K562 (cell line): ENCODE measurements around the gene SYT3. TPM values are rescaled to one million over a fixed set of nuclear protein-coding genes. Genes with fewer than 3 reads are reported as not detected.

ENCODE experiments used
- ATAC-seq: fragments of 200-7000 bp; cut with Tn5 transposase; 3 replicates; pipeline ENCODE4 v1.9.1; 2020; ENCODE audit warnings: moderate library complexity
- BruUV-seq: library from RNA; stranded (reverse); fragments of 400-500 nt; replicated peaks from 2 replicates; lab custom pipeline; 2021; lab: Mats Ljungman, UMichigan
- CTCF ChIA-PET: fragments of 300-600 bp; formaldehyde crosslinking; extraction: SDS; loops from one replicate; lab custom pipeline; 2021; ENCODE audit warnings: low intra/inter-chr PET ratio; lab: Yijun Ruan, JAX
- POLR2A ChIA-PET: fragments of 300-600, 350-650 bp; sonication (Branson Sonifier 250); formaldehyde crosslinking; extraction: SDS; loops from one replicate; lab custom pipeline; 2021; ENCODE audit warnings: antibody characterized with exemption, inconsistent platforms; lab: Yijun Ruan, JAX
- DNase-seq, 4 experiments: peaks; one replicate each; pipeline versions ENCODE4 v3.0.0 to v3.0.0-alpha.2; 2011 to 2018; ENCODE audit warnings: low spot score in 3 of 4, mixed read lengths in 3 of 4; ENCODE audit errors: extremely low read depth in 1 of 4
- FAIRE-seq: peaks from 2 replicates; lab custom pipeline; 2011; peaks lifted over from hg19 to GRCh38; lab: Jason Lieb, UNC
- H2AFZ ChIP-seq: 2 replicates; pipeline ENCODE4 v1.6.0; 2011; ENCODE audit warnings: low read depth, low read length, control low read depth, inconsistent platforms
- H3K27ac ChIP-seq: fragments of 200-600 bp; 3 replicates; pipeline ENCODE4 v1.8.0; 2011; ENCODE audit warnings: low read depth, mild to moderate bottlenecking, control low read depth, inconsistent platforms, low read length, moderate library complexity, mixed read lengths; ENCODE audit errors: extremely low read depth
- H3K27me3 ChIP-seq, 2 experiments: fragments of 300-600 bp in 1 of 2; 2 replicates in 1 of 2; 3 replicates in 1 of 2; pipeline versions ENCODE4 v1.6.0 to v1.8.0; 2011; ENCODE audit warnings: inconsistent platforms in 2 of 2, low read length in 2 of 2, mild to moderate bottlenecking in 1 of 2, mixed read lengths in 1 of 2, moderate library complexity in 1 of 2; ENCODE audit not compliant: control insufficient read depth in 2 of 2, insufficient read depth in 2 of 2
- H3K36me3 ChIP-seq: fragments of 300-600 bp; 3 replicates; pipeline ENCODE4 v1.8.0; 2011; ENCODE audit warnings: mild to moderate bottlenecking, low read length, inconsistent platforms; ENCODE audit not compliant: control insufficient read depth, insufficient read depth
- H3K4me1 ChIP-seq, 2 experiments: fragments of 200-600 bp in 1 of 2; replicated peaks in 1 of 2; 2 replicates in 1 of 2; 3 replicates in 1 of 2; pipeline versions ENCODE4 v1.5.1 to v1.8.0; 2011; ENCODE audit warnings: inconsistent platforms in 2 of 2, low read length in 2 of 2, mild to moderate bottlenecking in 1 of 2, mixed read lengths in 1 of 2, moderate library complexity in 1 of 2; ENCODE audit not compliant: control insufficient read depth in 2 of 2, insufficient read depth in 2 of 2
- H3K4me2 ChIP-seq: 2 replicates; pipeline ENCODE4 v1.6.1; 2011; ENCODE audit warnings: low read length, control low read depth, inconsistent platforms, mixed read lengths; ENCODE audit not compliant: insufficient read depth
- H3K4me3 ChIP-seq: fragments of 200-600 bp; sonication (generic), shearing (Covaris generic); 2 replicates; pipeline ENCODE4 v1.5.1; 2016; ENCODE audit warnings: control low read depth, inconsistent platforms
- H3K79me2 ChIP-seq: fragments of 200-600 bp; 3 replicates; pipeline ENCODE4 v1.8.0; 2011; ENCODE audit warnings: low read length, inconsistent platforms; ENCODE audit not compliant: control insufficient read depth, insufficient read depth
- H3K9ac ChIP-seq, 2 experiments: 2 replicates each; pipeline versions ENCODE4 v1.6.0 to v1.6.1; 2011; ENCODE audit warnings: low read depth in 2 of 2, low read length in 2 of 2, control low read depth in 1 of 2, inconsistent platforms in 1 of 2, mild to moderate bottlenecking in 1 of 2, mixed read lengths in 1 of 2; ENCODE audit not compliant: insufficient read depth in 1 of 2
- H3K9me1 ChIP-seq: one replicate; pipeline ENCODE4 v1.6.0; 2011; ENCODE audit warnings: inconsistent platforms, mild to moderate bottlenecking, low read length, moderate library complexity; ENCODE audit not compliant: control insufficient read depth, insufficient read depth
- H3K9me3 ChIP-seq: replicated peaks from 2 replicates; pipeline ENCODE4 v1.5.1; 2011; ENCODE audit warnings: low read depth, low read length, inconsistent platforms; ENCODE audit not compliant: control insufficient read depth, insufficient read depth
- H4K20me1 ChIP-seq: replicated peaks from 2 replicates; pipeline ENCODE4 v1.6.1; 2011; ENCODE audit warnings: low read length, inconsistent platforms, mixed read lengths; ENCODE audit not compliant: control insufficient read depth, insufficient read depth
- ASH1L ChIP-seq: fragments of 450-650 bp; IDR thresholded peaks from 2 replicates; pipeline ENCODE4 v1.6.1; 2018; ENCODE audit warnings: borderline replicate concordance, mild to moderate bottlenecking, low read depth; ENCODE audit not compliant: partially characterized antibody
- BCOR ChIP-seq: fragments of 450-650 bp; IDR thresholded peaks from 2 replicates; pipeline ENCODE4 v1.6.1; 2016
- CHD1 ChIP-seq: fragments of 200-600 bp; sonication (generic); IDR thresholded peaks from one replicate; pipeline ENCODE4 v1.6.1; 2012; ENCODE audit warnings: mild to moderate bottlenecking, moderate library complexity, low read length, inconsistent platforms
- KLF13 ChIP-seq: fragments of 450-650 bp; IDR thresholded peaks from 2 replicates; pipeline ENCODE4 v1.6.1; 2016; ENCODE audit warnings: missing genetic modification characterization, low read depth, mild to moderate bottlenecking, missing compliant biosample characterization, moderate library complexity, borderline replicate concordance
- MTA3 ChIP-seq: fragments of 450-650 bp; formaldehyde crosslinking; IDR thresholded peaks from 2 replicates; pipeline ENCODE4 v1.6.1; 2017; ENCODE audit warnings: mild to moderate bottlenecking, borderline replicate concordance
- MXI1 ChIP-seq: IDR thresholded peaks from 2 replicates; pipeline ENCODE4 v1.6.1; 2011; ENCODE audit warnings: low read depth, mild to moderate bottlenecking, improper control_type of control experiment, low read length
- MYBL2 ChIP-seq, 2 experiments: fragments of 450-650 bp in 1 of 2; sonication (generic) in 1 of 2; formaldehyde crosslinking in 1 of 2; IDR thresholded peaks; 2 replicates each; pipeline versions ENCODE4 v1.6.1 to v1.8.1; 2017 to 2022; ENCODE audit warnings: borderline replicate concordance in 1 of 2, inconsistent platforms in 1 of 2, low read depth in 1 of 2, mild to moderate bottlenecking in 1 of 2, missing genetic modification reagents in 1 of 2, moderate library complexity in 1 of 2
- RBM25 ChIP-seq: fragments of 200-400 bp; formaldehyde crosslinking; IDR thresholded peaks from 2 replicates; pipeline ENCODE4 v1.6.1; 2018; ENCODE audit warnings: low read length, low read depth, moderate library complexity; ENCODE audit not compliant: severe bottlenecking
- SMARCA5 ChIP-seq: fragments of 450-650 bp; IDR thresholded peaks from 2 replicates; pipeline ENCODE4 v1.6.1; 2016
- TCF3 ChIP-seq: sonication (generic); formaldehyde crosslinking; IDR thresholded peaks from 2 replicates; pipeline ENCODE4 v1.4.0; 2020; ENCODE audit warnings: mild to moderate bottlenecking, missing genetic modification reagents
- TSC22D4 ChIP-seq: fragments of 450-650 bp; IDR thresholded peaks from 2 replicates; pipeline ENCODE4 v1.6.1; 2016; ENCODE audit warnings: missing genetic modification characterization, missing biosample characterization, control low read depth
- ZFP36 ChIP-seq: fragments of 150-350 bp; IDR thresholded peaks from 2 replicates; pipeline ENCODE4 v1.6.1; 2018; ENCODE audit warnings: low read length, low read depth; ENCODE audit not compliant: partially characterized antibody
- ZNF584 ChIP-seq: fragments of 200-800 bp; sonication (Bioruptor generic); IDR thresholded peaks from 2 replicates; pipeline ENCODE4 v1.6.1; 2016; ENCODE audit warnings: low read depth, mild to moderate bottlenecking, missing genetic modification characterization, missing compliant biosample characterization
- WGBS: fragments of 100-300 bp; shearing (Covaris generic); methylation state at CpG from one replicate; pipeline ENCODE4 v1.1.6; 2016; ENCODE audit warnings: low coverage, mixed read lengths; ENCODE audit not compliant: insufficient coverage; ENCODE audit errors: missing lambda C conversion rate; 5-methylcytosine and 5-hydroxymethylcytosine counted together
- in situ Hi-C: fragments of 300-500 bp; cut with MboI; formaldehyde crosslinking; loops from 4 replicates; pipeline ENCODE4 v1.15.0; 2018; ENCODE audit warnings: inconsistent platforms, mixed read lengths
- intact Hi-C: fragments of 100-400 bp; cut with micrococcal nuclease; formaldehyde crosslinking; loops from 2 replicates; pipeline ENCODE4 v1.14.2; 2022
- polyA plus RNA-seq, 8 experiments: library from polyadenylated mRNA; depleted of rRNA in 4 of 8; stranded (reverse) in 5 of 8; unstranded in 3 of 8; fragments of >200 nt; fragmentation: Nextera tagmentation in 2 of 8; fragmentation: Illumina TruSeq in 1 of 8; extraction: Ambion mirVana in 2 of 8; extraction: Trizol in 1 of 8; gene quantifications; 2 replicates each; pipeline versions ENCODE4 v1.2.1 to v1.2.3, GENCODE V29; 2011 to 2014; ENCODE audit warnings: inconsistent platforms in 1 of 8, missing spikeins in 1 of 8
- total RNA-seq, 7 experiments: library from RNA; depleted of rRNA in 6 of 7; stranded (reverse); fragments of >200 nt in 6 of 7; fragmentation: Illumina TruSeq in 2 of 7; extraction: Trizol in 2 of 7; gene quantifications; 2 replicates each; pipeline versions ENCODE4 v1.2.1 to v1.2.3, GENCODE V29; 2011 to 2021; ENCODE audit warnings: low replicate concordance in 1 of 7

Gene SYT3
- total and polyA plus RNA-seq, 9 of the 15 experiments (the other 6 are each of a cell fraction or from before 2014, with no cell fraction given), result 0.36 to 2.0 (median 0.54) TPM; not detected in 2

- ATAC-seq (no peak), DNase-seq (no peak), FAIRE-seq (no peak)
- Histone ChIP-seq H3K9ac (no peak overlapping the region), H3K27me3 (no peaks in the 10 kb centered on the region; a peak in 1 of 5 replicates), H3K27ac (no peak overlapping the region), H3K9me3 (no peaks in the 10 kb centered on the region), H3K4me2 (no peak overlapping the region), H2AFZ (no peak overlapping the region), H3K9me1 (no peaks in the 10 kb centered on the region), H3K36me3 (no peaks in the 10 kb centered on the region), H3K4me1 (peaks cover 19 to 39% of the 10 kb centered on the region in 2 experiments; a peak in 4 of 5 replicates), H3K79me2 (no peaks in the 10 kb centered on the region), H3K4me3 (no peak overlapping the region), H4K20me1 (no peaks in the 10 kb centered on the region)
- WGBS, result 67% methylated on average over 2 of the region's 2 CpGs
- in situ Hi-C loops, result no loop called here
- intact Hi-C loops, result no loop called here
- CTCF ChIA-PET, result no interaction called here
- POLR2A ChIA-PET, result no interaction called here
- peak; percentile 74 for TF ChIP-seq RBM25
- 0 out of 2 replicates have a peak, but pooled peaks have one; percentile 32 for TF ChIP-seq SMARCA5
- no peak for TF ChIP-seq TCF3
- TF ChIP-seq MTA3, result no peak
- TF ChIP-seq KLF13 (tag), result no peak
- TF ChIP-seq BCOR, result peak; percentile 81
- no peak for TF ChIP-seq ASH1L
- TF ChIP-seq MXI1, result no peak
- no peak for TF ChIP-seq CHD1
- no peak for TF ChIP-seq ZNF584 (CRISPR knock-in tag)
- TF ChIP-seq MYBL2 (IDR thresholded peaks at IDR 0.05; ENCODE audit: low read depth), result no peak
- TF ChIP-seq MYBL2 (CRISPR knock-in tag; IDR thresholded peaks at IDR 0.05; ENCODE audit: borderline replicate concordance), result no peak
- TF ChIP-seq TSC22D4, result no peak
- peak; percentile 95 for TF ChIP-seq ZFP36
- BruUV-seq, result no TSS peak
These were observed 11.5 kb upstream of the SYT3 start for GRCh38 chr19:50651174-50651573.
